Measurements from ENCODE around the gene FAM171A1. TPM values are rescaled to one million over a fixed set of nuclear protein-coding genes. Genes with fewer than 3 reads are reported as not detected.
A peak's percentile ranks its signal among the peaks of the same experiment; 100 is the strongest.

Gene FAM171A1
- total and polyA plus RNA-seq, 4 donors: 3.4 to 23.5 (median 9.7) TPM

DNA sequence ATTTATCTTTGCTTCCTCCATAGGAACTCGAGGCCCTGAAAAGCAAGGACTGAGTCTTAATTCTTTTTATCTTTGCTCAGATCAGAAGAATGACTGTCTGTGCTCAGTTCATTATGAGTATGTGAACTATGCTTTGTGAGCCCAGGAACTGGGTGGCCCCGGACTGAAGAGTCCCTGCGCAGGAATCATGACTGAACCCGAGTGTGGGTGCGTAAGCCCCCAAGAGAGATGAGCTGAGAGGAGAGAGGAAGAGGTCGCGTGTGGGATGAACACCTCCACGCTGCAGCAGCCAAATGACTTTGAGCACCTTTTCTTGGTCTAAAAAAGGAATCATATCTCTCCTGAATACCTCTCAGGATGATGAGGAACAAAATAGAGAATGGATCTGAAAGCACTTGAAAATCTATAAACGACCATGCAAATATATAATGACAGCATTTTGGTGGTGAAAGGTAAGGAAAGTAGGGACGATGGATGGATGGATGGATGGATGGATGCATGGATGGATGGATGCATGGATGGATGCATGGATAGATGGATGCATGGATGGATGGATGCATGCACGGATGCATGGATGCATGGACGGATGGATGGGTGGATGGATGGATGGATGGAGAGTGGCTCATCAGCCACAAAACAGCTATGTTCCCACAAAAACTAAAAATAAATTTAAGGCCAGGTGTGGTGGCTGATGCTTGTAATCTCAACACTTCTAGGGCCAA, 19.8 kb downstream of the FAM171A1 start:
- TF ChIP-seq, protein P1, sequence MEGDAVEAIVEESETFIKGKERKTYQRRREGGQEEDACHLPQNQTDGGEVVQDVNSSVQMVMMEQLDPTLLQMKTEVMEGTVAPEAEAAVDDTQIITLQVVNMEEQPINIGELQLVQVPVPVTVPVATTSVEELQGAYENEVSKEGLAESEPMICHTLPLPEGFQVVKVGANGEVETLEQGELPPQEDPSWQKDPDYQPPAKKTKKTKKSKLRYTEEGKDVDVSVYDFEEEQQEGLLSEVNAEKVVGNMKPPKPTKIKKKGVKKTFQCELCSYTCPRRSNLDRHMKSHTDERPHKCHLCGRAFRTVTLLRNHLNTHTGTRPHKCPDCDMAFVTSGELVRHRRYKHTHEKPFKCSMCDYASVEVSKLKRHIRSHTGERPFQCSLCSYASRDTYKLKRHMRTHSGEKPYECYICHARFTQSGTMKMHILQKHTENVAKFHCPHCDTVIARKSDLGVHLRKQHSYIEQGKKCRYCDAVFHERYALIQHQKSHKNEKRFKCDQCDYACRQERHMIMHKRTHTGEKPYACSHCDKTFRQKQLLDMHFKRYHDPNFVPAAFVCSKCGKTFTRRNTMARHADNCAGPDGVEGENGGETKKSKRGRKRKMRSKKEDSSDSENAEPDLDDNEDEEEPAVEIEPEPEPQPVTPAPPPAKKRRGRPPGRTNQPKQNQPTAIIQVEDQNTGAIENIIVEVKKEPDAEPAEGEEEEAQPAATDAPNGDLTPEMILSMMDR (IDR thresholded peaks at IDR 0.05; ENCODE audit: control extremely low read depth, extremely low read depth): no peak
- 79 to 83% methylated on average over 12 of the region's 12 CpGs for WGBS, 2 donors
- DNase-seq: no peak
- H3K9me3 ChIP-seq (ENCODE audit: control insufficient read depth in 4 of 4, insufficient read depth in 3 of 4, low read length in 3 of 4): no peaks in the 10 kb centered on the region
- no peak overlapping the region for H3K4me3 ChIP-seq
- no peak overlapping the region for H3K9ac ChIP-seq (ENCODE audit: insufficient read depth in 1 of 2, low read length in 2 of 2)
- no peaks in the 10 kb centered on the region for H3K36me3 ChIP-seq (ENCODE audit: control insufficient read depth in 4 of 4, insufficient read depth in 4 of 4, low read length in 4 of 4)
- ATAC-seq (ENCODE audit: insufficient read depth, low FRiP score): no peak
- H3K27ac ChIP-seq (ENCODE audit: low read depth in 1 of 2, low read length in 1 of 2): no peak overlapping the region
- H3K4me1 ChIP-seq (ENCODE audit: control insufficient read depth in 5 of 5, insufficient read depth in 5 of 5, low read length in 5 of 5): peaks cover 0 to 40% (median 13%) of the 10 kb centered on the region in 5 donors
- no peaks in the 10 kb centered on the region for H3K27me3 ChIP-seq (ENCODE audit: control insufficient read depth in 3 of 3, insufficient read depth in 3 of 3, low read length in 2 of 3)

DNA sequence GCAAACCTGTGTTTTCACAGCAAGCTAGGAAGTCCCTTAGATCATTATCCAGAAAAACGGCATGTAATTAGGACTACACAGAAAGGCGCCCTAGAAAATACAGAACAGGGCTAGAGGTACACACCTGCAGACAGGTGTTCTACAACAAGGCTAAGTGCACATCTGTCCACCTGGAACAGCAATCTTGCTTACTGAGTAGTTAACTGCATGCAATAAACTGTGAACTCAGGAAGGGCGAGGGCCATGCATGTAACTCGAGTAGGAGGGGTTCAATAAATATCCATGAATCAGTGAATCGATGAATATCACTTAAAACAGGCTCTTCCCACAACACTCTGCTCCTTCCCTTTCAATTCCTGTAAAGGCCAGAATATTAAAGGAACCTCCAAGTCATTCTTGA, 22.0 kb downstream of the FAM171A1 start:
- peaks cover 0 to 60% (median 13%) of the 10 kb centered on the region in 5 donors for H3K4me1 ChIP-seq (ENCODE audit: control insufficient read depth in 5 of 5, insufficient read depth in 5 of 5, low read length in 5 of 5)
- peak in 1 of 3 donors; percentile 20 for DNase-seq
- peak overlapping the region in 1 of 2 donors; percentile 57 for H3K9ac ChIP-seq (ENCODE audit: insufficient read depth in 1 of 2, low read length in 2 of 2)
- no peak overlapping the region for H3K27ac ChIP-seq (ENCODE audit: low read depth in 1 of 2, low read length in 1 of 2)
- no peak for ATAC-seq (ENCODE audit: insufficient read depth, low FRiP score)
- TF ChIP-seq, protein P1 (IDR thresholded peaks at IDR 0.05; ENCODE audit: control extremely low read depth, extremely low read depth): no peak
- WGBS, 2 donors: 69 to 77% methylated on average over 5 of the region's 5 CpGs
- H3K27me3 ChIP-seq (ENCODE audit: control insufficient read depth in 3 of 3, insufficient read depth in 3 of 3, low read length in 2 of 3): no peaks in the 10 kb centered on the region
- H3K36me3 ChIP-seq (ENCODE audit: control insufficient read depth in 4 of 4, insufficient read depth in 4 of 4, low read length in 4 of 4): no peaks in the 10 kb centered on the region
- H3K4me3 ChIP-seq: no peak overlapping the region
- H3K9me3 ChIP-seq (ENCODE audit: control insufficient read depth in 4 of 4, insufficient read depth in 3 of 4, low read length in 3 of 4): no peaks in the 10 kb centered on the region

DNA sequence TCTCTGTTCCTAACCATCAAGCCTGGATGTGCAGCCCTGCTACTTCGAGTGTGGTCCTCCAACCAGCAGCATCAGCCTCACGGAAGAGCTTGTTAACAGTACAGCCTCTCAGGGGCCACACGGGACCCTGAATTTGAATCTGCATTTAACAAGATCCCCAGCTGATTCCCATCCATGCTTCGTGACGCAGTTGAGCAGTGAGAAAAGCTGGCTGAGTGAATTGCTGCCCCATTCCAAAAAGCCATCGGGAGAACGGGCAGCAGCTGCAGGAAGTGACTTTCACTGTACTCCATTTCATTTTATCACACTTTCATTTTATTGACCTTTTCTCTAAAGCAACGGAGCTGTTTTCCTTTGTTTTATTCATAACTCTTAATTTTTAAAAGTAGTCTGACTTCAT, 22.5 kb downstream of the FAM171A1 start:
- WGBS, 2 donors: 45 to 68% methylated on average over 8 of the region's 8 CpGs
- no peaks in the 10 kb centered on the region for H3K36me3 ChIP-seq (ENCODE audit: control insufficient read depth in 4 of 4, insufficient read depth in 4 of 4, low read length in 4 of 4)
- H3K9me3 ChIP-seq (ENCODE audit: control insufficient read depth in 4 of 4, insufficient read depth in 3 of 4, low read length in 3 of 4): no peaks in the 10 kb centered on the region
- peaks cover 0 to 65% (median 13%) of the 10 kb centered on the region in 5 donors for H3K4me1 ChIP-seq (ENCODE audit: control insufficient read depth in 5 of 5, insufficient read depth in 5 of 5, low read length in 5 of 5)
- TF ChIP-seq, protein P1 (IDR thresholded peaks at IDR 0.05; ENCODE audit: control extremely low read depth, extremely low read depth): no peak
- ATAC-seq (ENCODE audit: insufficient read depth, low FRiP score) (peak; percentile 19), DNase-seq (peak; percentile 84 to 95 (median 92))
- H3K4me3 ChIP-seq: no peak overlapping the region
- no peaks in the 10 kb centered on the region for H3K27me3 ChIP-seq (ENCODE audit: control insufficient read depth in 3 of 3, insufficient read depth in 3 of 3, low read length in 2 of 3)
- peak overlapping the region in 1 of 2 donors; percentile 57 for H3K9ac ChIP-seq (ENCODE audit: insufficient read depth in 1 of 2, low read length in 2 of 2)
- peak overlapping the region in 1 of 2 donors; percentile 24 for H3K27ac ChIP-seq (ENCODE audit: low read depth in 1 of 2, low read length in 1 of 2)

All from lung (tissue), 12 donors.